ENCODE data around the gene TH. TPM values are rescaled to one million over a fixed set of nuclear protein-coding genes. Genes with fewer than 3 reads are reported as not detected.
A peak's percentile ranks its signal among the peaks of the same experiment; 100 is the strongest.

Gene TH
- total RNA-seq, 1 donor from 2014 or later, result not detected

DNA sequence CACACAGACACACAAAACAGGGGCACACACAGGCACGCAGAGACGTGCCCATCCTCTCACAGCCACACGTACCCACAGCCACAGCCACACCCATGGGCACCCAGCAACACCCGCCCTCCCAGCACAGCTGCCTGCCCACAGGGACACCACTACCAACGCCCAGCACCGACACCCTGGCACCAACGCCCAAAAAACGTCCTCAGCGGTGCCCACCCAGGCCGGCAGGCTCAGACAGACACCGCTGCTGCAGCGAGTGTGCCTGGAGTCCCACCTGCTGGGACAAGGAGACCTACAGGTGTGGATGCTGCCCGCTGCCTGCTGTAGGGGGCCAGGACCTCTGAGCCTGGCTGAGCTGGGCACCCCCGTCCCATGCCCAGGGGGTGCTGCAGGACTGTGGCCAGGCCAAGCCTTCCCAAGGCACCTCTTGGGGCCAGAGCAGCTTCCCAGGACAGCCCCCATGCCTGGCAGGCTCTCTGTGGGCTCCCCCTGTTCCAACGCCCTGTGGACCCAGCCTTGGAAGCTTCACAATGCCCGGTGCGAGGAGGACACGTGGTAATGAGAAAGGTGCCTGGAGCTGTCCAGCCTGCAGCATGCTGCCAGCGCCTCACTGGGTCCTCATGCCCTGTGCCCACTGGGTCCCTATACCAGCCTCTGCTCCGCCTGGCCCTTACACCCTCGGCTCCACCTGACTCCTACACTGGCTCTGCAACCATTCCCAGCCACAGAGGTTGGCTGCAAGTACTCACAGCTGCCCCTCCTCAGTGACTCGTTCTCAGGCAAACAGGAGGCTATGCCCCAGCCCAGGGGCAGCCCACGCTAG lies 45.8 kb upstream of the TH start:
- H3K4me1 ChIP-seq, result no peaks in the 10 kb centered on the region
- TF ChIP-seq, protein P1, sequence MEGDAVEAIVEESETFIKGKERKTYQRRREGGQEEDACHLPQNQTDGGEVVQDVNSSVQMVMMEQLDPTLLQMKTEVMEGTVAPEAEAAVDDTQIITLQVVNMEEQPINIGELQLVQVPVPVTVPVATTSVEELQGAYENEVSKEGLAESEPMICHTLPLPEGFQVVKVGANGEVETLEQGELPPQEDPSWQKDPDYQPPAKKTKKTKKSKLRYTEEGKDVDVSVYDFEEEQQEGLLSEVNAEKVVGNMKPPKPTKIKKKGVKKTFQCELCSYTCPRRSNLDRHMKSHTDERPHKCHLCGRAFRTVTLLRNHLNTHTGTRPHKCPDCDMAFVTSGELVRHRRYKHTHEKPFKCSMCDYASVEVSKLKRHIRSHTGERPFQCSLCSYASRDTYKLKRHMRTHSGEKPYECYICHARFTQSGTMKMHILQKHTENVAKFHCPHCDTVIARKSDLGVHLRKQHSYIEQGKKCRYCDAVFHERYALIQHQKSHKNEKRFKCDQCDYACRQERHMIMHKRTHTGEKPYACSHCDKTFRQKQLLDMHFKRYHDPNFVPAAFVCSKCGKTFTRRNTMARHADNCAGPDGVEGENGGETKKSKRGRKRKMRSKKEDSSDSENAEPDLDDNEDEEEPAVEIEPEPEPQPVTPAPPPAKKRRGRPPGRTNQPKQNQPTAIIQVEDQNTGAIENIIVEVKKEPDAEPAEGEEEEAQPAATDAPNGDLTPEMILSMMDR (IDR thresholded peaks at IDR 0.05), result no peak
- no peak overlapping the region for H3K4me3 ChIP-seq
- H3K27me3 ChIP-seq, result no peaks in the 10 kb centered on the region
- H3K9me3 ChIP-seq, result no peaks in the 10 kb centered on the region
- no peaks in the 10 kb centered on the region for H3K36me3 ChIP-seq
- DNase-seq, result peak; percentile 63
- intact Hi-C loops (cut with DNase I), result no loop called here
- peak; percentile 12 for ATAC-seq
- no peak overlapping the region for H3K27ac ChIP-seq

DNA sequence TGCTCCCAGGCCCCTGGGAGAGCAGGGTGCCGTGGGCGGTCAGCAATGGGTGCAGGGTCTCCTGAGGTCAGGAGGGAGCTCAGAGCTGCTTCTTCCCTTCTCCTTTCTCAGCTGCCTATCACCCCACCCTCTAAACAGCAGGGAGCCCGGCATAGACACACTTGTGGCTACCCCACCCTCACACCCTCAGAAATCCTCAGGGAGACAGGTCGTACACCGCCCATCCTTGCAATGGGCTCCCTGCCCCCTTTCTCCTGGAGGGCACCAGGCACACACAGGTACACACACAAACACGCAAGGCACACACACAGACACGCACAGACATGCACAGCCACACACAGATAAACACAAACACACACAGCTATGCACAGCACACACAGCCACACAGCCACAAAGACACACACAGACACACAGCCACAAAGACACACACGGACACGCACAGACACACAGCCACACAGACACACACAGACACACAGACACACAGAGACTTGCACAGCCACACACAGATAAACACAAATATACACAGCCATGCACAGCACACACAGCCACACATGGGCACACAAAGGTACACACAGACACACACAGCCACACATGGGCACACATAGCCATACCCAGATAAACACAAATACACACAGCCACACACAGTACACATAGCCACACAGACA lies 44.9 kb upstream of the TH start:
- TF ChIP-seq, protein P1 (IDR thresholded peaks at IDR 0.05), result no peak
- H3K4me3 ChIP-seq, result no peak overlapping the region
- ATAC-seq (no peak), DNase-seq (no peak)
- H3K36me3 ChIP-seq, result no peaks in the 10 kb centered on the region
- H3K27ac ChIP-seq, result no peak overlapping the region
- H3K27me3 ChIP-seq, result no peaks in the 10 kb centered on the region
- H3K9me3 ChIP-seq, result no peaks in the 10 kb centered on the region
- intact Hi-C loops (cut with DNase I), result no loop called here
- H3K4me1 ChIP-seq, result no peaks in the 10 kb centered on the region

DNA sequence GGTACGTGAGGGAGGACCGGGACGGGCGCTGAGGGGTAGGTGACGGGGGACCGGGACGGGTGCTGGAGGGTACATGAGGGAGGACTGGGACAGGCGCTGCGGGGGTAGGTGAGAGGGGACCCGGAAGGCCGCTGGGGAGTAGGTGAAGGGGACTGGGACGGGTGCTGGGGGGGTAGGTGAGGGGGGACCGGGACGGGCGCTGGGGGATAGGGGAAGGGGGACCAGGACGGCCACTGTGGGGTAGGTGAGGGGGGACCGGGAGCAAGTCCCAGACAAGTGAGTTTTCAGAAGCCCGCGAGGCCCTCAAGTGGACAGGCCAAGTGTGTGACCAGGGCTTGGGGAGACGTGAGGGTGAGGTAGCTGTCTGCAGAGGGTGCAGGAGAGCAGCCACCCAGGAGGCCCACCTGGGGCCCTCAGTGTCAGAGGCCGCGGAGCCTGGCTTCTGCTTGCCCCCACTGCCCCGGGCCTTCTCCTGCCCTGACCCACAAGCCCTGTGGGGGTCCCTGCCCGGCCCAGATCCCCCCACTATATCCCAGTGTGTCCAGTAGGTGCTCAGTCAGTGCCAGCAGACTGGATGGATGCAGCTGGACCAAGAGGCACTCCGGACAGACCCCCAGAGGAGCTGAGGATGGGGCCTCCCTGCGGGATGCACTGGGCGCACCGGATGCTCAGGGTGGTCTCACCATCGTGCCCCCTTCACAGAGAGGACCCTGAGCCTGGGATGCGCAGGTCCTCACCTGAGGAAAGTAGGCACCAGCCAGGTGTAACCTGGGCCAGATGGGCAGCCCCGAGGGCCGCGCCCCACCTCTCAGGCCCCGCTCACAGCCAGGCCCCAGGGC lies 44.2 kb upstream of the TH start:
- intact Hi-C loops (cut with DNase I), result no loop called here
- ATAC-seq, result no peak
- Histone ChIP-seq H3K27me3 (no peaks in the 10 kb centered on the region), H3K9me3 (no peaks in the 10 kb centered on the region), H3K27ac (no peak overlapping the region), H3K4me1 (no peaks in the 10 kb centered on the region), H3K36me3 (no peaks in the 10 kb centered on the region), H3K4me3 (no peak overlapping the region)
- DNase-seq, result peak; percentile 51
- TF ChIP-seq, protein P1 (IDR thresholded peaks at IDR 0.05), result no peak

DNA sequence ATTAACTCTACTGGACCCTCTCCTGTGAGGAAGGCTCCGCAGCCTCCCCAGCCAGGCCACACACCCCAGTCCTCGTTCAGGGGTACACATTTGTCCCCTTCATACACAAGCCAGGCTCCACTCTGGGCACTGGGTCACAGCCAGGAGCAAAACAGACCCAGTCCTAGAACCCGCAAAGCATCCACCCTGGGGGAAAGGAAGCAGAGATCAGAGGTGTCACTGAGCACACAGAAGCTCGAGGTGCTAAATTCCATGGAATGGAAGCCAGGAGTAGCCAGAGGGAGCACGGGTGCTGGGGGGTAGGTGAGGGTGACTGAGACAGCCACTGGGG lies 43.6 kb upstream of the TH start:
- TF ChIP-seq, protein P1 (IDR thresholded peaks at IDR 0.05), result no peak
- no peak overlapping the region for H3K27ac ChIP-seq
- no peaks in the 10 kb centered on the region for H3K9me3 ChIP-seq
- H3K4me3 ChIP-seq, result no peak overlapping the region
- intact Hi-C loops (cut with DNase I), result no loop called here
- DNase-seq (peak; percentile 46), ATAC-seq (no peak)
- H3K36me3 ChIP-seq, result no peaks in the 10 kb centered on the region
- no peaks in the 10 kb centered on the region for H3K4me1 ChIP-seq
- no peaks in the 10 kb centered on the region for H3K27me3 ChIP-seq

DNA sequence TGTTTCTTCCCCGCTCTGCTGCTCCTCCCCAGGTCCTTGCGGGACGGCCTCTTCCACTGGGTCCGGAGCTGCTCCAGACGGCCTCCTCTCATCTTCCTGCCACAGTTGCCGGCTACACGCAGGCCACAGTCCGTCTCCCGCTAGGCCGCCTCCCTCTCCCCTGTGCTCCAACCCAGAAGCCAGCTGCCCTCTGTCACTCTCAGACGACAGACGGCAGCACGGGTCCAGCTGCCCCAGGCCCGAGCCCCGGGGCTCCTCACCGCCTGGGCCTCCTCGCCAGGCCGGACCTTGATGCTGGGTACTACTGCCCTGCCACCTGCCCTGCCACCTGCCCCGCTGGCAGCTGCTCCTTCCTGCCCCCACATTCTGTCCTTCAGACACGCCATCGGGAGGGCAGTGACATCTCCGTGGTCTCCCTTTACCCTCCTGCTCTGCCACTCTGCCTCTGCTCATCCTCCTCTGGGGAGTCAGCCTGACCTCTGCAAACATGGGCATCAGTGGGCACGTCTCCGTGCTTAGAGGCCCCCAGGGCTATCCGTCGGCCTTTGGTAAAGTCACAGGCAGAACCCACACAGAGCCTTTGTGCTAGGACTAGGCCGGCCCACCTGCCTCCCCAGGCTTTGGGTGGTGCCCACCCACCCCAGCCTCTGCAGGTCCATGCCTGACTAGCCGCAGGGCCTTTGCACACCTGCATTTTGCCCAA lies 43.1 kb upstream of the TH start:
- Histone ChIP-seq H3K36me3 (no peaks in the 10 kb centered on the region), H3K27ac (no peak overlapping the region), H3K9me3 (no peaks in the 10 kb centered on the region), H3K4me3 (no peak overlapping the region), H3K27me3 (no peaks in the 10 kb centered on the region), H3K4me1 (no peaks in the 10 kb centered on the region)
- ATAC-seq (no peak), DNase-seq (peak; percentile 60)
- TF ChIP-seq, protein P1 (IDR thresholded peaks at IDR 0.05), result no peak
- intact Hi-C loops (cut with DNase I), result no loop called here

Data from upper lobe of right lung (tissue), 1 donor.